GM19324 (cell line): ENCODE measurements around the gene SYNE2.
"Not testable (repeated sequence)": the region's sequence is repeated elsewhere in the genome, so short reads cannot be mapped to it uniquely, and the experiment has no call there.

Source experiments
- ATAC-seq: cut with Tn5 transposase; IDR thresholded peaks from one replicate; pipeline ENCODE4 v1.9.1; 2021; ENCODE audit warnings: mild to moderate bottlenecking, moderate library complexity; ENCODE audit not compliant: unreplicated experiment, low FRiP score

SYNE2 gene

DNA sequence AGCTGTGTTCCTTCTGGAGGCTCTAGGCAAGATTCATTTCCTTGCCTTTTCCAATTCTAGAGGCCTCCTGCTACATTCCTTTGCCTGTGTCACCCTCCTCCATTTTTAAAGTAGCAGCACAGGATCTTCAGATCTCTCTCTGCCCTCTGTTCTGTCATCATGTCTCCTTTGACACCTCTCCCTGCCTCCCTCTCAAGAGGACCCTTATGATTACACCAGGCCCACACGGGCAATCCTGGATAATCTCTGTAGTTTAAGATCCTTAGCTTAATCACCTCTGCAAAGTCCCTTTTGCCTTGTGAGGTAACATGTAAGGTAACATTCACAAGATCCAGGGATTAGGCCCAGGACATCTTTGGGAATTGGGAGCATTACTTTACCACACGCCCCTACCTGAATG is 155.2 kb downstream of the SYNE2 start:
- no peak for ATAC-seq

DNA sequence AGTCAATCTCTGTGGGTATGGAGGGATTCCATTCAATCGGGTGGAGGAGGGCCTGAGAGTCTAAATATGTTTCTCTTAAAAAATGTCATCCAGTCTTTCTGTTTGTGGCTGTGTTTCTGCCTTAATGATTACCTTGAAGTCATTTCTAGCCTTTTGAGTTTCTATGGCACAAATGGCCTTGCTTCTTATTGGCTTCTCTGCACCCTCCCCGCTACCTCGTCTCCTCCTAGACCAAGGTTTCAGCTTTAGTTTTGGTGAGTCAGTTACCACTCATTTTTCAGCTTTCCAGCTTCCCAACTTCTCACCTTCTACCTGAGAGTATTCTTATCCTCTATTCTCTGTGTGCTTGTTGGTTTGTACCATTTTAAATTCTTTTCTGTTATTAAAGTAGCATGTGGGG is 159.2 kb downstream of the SYNE2 start:
- no peak for ATAC-seq

DNA sequence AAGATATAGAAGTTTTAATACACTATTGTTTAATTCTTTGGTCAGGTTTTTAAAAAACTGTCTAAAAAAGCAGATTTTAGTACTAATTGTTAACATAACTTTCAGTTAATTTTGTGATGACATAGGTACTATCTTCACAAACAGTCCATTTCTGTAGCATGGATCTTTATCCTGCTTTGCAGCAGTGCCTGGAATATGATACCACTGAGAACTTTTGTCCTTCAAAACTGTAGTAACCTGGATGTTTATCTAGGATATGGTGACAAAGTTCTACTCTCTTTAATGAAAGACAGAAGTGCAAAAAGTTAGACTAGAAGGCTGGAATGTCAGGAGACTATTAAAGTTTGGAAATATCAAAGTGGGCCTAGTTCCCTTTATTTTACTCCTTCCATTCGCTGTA is 159.9 kb downstream of the SYNE2 start:
- ATAC-seq = no peak

DNA sequence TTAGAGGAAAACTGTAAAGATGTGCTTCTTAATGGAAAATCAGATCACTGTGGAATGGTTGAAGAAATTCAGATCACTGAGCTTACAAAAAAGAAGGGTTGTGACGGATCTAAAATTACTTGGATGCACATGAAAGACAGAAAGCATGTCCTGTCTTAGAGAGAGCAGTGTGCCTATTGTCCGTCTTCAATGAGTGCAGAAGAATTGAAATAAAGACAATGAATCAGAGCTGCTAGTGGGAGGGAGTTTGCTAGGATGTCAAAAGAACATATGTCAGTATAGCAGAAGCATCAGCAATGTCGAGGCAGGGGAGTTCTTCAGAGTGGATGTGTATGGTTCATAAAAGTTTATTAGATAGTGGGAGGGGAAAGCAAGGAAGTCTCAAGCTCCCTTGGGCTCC is 172.7 kb downstream of the SYNE2 start:
- no peak for ATAC-seq

DNA sequence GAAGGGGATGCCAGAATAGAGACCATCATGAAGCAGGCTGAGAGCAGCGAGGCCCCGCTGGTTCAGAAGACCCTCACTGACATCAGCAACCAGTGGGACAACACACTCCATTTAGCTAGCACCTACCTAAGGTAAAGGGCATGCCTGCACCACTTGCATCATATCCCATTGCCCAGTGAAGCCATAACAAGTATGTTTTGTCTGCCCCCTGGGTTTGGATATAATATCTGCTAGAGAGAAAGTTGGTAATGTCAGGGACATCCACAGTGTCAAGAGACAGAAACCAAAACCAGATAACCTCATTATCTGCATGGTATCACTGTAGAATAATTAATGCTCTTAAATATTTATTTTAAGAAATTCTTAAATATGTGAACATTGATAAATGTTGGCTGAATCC is 173.8 kb downstream of the SYNE2 start:
- no peak for ATAC-seq

DNA sequence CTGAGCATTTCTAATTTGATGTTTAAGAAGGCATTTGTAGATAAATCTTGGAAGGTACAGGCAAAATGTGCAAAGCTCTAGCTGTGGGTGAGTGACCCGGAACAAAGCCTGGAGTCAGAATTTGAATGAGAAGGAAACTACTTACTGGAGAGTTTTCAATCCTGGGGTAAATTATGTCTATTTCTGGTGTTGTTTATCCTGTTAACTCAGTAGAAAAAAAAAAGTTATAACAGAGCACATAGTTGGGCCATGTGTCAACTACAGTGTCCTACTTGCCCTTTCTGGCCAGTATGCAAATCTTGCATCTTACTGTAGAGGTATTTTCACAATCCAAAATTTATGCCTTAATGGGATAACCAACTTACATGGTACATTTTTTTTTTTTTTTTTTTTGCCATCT is 182.3 kb downstream of the SYNE2 start:
- no peak for ATAC-seq

DNA sequence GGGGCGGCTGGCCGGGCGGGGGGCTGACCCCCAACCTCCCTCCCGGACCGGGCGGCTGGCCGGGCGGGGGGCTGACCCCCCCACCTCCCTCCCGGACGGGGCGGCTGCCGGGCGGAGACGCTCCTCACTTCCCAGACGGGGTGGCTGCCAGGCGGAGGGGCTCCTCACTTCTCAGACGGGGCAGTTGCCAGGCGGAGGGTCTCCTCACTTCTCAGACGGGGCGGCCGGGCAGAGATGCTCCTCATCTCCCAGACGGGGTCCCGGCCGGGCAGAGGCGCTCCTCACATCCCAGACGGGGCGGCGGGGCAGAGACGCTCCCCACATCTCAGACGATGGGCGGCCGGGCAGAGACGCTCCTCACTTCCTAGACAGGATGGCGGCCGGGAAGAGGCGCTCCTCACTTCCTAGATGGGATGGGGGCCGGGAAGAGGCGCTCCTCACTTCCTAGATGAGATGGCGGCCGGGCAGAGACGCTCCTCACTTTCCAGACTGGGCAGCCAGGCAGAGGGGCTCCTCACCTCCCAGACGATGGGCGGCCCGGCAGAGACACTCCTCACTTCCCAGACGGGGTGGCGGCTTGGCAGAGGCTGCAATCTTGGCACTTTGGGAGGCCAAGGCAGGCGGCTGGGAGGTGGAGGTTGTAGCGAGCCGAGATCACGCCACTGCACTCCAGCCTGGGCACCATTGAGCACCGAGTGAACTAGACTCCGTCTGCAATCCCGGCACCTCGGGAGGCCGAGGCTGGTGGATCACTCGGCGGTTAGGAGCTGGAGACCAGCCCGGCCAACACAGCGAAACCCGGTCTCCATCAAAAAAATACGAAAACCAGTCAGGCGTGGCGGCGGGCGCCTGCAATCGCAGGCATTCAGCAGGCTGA is 185.3 kb downstream of the SYNE2 start:
- ATAC-seq = not testable (repeated sequence)

DNA sequence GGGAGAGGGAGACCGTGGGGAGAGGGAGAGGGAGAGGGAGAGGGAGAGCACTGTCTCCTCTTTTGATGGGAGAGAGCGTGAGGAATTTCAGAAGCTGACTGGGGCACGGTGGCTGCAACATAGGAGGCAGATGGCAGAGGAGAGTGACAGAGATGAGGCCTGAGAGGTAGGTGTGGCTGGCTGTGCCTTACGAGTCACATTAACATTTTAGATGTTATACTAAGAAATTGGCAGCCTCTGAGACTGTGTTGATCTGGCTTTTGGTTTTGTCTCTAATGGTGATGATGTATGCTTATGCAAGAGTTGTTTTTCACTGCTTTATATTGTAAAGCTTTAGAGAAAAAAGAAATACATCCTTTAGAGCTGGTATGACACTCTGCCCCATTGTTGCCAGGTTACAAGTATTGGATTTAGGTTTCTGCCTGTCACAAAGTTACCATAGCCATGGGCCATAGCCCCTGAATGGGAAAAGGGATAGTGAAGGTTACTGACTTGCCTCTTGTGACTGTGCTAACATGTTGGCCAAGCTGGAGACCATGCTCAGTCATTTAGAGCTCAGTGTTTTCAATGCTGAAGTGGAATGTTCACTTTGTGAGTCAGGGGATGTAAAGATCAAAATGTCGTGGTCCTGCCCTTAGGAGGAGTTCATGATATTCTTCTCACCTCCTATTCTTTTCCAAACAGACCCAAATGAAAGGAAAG is 186.2 kb downstream of the SYNE2 start:
- ATAC-seq = no peak

DNA sequence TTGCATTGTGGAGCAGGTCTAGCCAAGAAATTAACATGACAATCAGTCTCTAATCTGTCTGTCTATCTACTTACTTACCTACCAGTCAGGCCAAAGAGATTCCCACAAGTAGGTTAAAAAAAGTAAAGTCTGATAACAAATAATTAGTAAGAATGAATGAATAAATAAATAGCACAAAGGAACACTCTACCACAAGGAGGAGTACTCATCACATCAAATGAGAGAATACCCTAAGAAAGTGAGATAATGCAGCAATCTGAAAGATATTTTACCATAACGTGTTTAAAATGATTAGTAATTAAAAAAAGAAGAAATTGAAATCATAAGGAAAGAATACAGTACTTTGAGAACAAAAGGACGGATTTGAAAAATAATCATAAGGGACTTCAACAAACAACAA is 187.2 kb downstream of the SYNE2 start:
- no peak for ATAC-seq

DNA sequence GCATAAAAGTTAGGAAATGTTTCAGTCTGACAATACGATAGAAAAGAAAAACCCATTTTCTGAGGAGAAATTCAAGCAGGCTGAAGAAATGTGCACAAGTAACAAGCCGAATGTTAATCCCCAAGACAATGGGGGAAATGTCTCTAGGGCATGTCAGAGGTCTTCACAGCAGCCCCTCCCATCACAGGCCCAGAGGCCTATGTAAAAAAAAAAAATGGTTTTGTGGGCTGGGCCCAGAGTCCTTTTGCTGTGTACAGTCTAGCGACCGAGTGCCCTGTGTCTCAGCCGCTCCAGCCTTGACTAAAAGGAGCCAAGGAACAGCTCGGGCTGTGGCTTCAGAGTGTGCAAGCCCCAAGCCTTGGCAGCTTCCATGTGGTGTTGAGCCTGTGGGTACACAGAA is 190.5 kb downstream of the SYNE2 start:
- not testable (repeated sequence) for ATAC-seq

DNA sequence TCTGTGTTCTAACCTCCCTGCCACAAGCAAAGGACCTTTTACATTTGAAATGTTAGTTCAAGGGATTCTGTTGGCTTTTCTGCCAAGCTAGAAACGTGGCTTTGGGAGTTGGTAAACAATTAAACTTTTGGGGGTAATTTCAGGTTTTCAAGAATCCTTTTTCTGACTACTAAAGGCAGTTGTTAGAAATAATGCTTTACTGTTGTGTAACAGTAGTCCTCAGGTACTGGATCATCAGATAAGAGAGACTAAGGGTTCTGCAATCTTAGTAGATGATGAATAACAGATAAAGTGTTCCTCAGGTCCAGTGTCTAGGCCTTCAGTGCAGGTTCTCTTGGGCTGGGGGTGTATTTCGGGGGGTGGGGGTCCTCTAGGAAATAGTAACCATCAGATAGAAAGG is 192.3 kb downstream of the SYNE2 start:
- ATAC-seq = no peak

DNA sequence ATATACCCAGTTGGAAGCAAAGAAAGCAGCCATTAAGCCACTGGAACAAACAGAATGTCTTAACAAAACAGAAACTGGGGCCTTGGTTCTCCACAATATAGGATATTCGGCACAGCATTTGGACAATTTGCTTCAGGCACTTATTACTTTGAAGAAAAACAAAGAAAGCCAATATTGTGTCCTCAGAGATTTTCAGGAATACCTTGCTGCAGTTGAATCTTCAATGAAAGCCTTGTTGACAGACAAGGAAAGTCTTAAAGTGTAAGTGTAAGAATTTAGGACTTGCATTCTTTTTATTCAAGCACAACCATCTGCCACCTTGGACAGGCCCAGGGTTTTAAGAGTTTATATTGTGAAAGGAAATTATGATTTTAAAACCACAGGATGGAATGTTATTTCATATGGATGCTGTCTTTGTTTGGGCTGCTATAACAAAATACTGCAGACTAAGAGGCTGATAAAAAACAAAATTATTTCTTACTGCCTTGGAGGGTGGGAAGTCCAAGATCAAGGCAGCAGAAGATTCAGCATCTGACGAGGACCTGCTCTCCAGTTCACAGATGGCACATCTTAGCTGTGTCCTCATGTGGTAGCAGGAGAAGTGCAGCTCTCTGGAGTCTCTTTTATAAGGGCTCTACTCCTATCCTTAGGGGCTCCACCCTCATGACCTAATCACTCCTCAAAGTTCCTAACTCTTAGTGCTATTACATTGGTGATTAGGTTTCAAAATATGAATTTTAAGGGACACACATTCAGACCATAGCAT is 197.0 kb downstream of the SYNE2 start:
- no peak for ATAC-seq

DNA sequence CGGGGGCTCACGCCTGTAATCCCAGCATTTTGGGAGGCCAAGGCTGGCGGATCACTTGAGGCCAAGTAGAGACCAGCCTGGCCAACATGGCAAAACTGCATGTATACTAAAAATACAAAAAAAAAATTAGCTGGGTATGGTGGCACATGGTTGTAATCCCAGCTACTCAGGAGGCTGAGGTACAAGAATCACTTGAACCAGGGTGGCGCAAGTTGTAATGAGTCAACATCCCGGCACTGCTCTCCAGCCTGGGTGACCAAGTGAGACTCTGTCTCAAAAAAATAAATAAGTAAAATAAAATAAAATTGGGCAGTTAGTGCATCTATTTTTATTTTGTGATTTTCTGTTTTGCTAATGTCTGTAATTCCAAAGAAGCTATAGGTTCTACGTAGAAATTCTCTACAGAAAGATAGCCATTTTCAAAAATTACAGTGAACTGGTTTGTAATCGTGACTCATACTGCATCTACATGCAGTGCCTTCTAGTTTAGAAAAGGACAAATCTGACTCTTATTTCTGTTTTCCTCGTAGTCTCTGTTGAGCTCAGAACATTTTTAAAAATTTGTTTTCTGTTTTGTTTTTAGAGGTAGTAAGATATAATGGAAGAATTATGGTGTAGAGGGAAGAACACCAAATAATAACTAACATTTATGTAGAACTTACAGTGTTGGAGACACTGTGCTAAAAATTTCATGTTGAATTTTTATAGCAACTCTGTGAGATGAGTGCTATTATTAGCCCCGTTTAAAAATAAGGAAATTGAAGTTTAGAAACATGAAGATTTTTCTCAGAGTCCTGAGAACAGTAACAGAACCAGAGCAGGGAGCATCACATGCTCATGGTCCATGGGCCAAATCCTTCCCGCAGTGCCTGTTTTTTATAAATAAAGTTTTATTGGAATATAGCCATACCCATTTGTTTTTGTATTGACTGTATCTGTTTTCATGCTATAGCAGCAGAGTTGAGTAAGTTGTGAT is 201.2 kb downstream of the SYNE2 start:
- no peak for ATAC-seq

DNA sequence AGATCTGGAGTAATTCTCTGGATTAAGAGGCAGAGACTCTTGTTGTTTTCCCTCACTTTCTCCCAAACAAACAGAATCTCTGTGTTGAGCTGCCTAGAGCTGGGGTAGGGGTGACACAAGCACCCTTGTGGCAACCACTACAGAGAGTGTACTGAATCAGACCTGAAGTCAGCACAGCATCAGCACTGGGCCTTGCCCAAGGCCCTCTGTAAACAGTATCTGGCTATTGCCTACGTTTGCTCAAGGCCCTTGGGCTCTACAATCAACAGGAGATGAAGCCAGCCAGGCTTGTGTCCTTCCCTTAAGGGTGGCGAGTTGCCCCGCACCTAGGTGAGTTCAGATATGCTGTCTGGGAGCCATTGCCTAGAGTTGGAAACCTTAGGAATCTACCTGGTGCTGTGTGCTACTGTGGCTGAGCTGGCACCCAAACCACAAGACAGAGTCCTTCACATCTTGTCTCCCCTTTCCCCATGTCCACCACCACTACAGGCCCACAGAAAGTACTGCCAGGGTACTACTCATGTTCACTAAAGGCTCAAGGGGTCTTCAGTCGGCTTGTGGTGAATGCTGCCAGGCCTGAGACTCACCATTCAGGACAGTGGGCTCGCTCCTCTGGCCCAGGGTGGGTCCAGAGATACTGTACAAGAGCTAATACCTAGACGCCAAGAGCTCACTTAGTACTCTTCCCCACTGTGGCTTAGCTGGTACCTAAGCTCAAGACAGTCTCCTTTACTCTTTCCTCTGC is 206.8 kb downstream of the SYNE2 start:
- ATAC-seq = no peak

DNA sequence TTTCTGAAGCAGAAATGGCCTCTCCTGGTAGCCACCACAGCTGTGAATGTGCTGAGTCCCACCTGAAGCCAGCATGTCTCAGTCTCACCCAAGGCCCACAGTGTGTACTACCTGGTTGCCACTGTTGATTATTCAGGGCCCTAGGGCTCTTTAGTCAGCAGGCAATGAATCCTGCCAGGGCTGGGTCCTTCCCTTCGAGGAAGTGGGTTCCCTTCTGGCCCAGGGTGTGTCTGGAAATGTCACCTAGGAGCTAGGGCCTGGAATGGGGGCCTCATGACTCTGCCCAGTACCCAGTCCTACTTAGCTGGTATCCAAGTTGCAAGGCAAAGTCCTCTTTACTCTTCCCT is 207.4 kb downstream of the SYNE2 start:
- ATAC-seq = no peak

DNA sequence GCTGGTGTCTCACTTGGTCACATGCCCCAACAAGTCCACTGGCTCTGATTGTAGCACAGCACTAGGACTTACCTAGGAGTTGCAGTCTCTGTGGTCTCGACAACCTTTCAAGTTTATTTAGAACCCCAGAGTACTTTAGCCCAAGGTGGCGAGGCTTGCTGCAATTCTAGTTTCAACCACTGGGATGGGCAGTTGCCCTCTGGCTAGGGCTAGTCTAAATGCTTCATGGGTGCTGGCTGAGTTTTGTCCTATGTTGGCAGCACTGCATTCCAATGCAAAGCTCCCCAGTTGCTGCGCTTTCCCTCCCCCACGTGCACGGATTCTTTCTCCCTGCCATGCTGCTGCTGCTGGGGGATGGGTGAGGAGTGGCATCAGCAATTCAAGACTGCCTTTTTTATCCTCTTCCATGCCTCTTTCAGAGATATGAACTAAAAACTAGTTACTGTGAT is 207.9 kb downstream of the SYNE2 start:
- no peak for ATAC-seq

DNA sequence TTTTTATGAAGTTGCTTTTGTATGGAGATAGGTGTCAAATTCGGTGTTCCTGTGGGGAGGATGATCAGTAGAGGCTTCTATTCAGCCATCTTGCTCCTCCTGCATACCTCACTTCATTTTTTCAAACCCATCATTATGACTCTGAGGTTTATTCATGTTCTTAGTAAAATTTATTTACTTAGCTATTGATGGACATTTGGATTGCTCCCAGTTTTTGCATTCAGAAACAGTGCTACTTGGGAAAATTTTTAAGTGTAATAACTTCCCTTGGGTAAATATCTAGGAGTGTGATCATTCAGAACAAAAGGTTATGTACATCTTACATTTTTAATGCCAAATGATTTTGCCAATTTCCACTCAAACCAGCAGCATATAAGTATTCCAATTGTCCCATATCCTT is 208.3 kb downstream of the SYNE2 start:
- no peak for ATAC-seq

DNA sequence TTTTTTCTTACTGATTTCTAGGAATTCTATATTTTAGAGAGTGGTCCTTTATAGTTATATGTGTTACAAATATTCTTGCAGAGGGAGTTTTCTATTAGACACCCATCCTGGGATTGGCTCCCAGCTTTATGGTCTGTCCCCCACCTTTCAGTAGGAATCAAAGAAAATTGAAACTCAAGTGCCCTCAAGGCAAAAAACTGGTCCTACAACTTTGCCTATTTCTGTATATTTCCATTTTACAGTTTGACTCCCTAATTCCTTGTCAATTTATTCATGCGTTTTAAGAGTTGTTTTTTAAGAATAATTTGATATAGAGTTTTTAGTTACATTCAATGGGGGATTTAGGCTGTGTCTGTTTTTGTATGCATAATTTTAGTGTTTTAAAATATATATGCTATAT is 208.9 kb downstream of the SYNE2 start:
- ATAC-seq = no peak

DNA sequence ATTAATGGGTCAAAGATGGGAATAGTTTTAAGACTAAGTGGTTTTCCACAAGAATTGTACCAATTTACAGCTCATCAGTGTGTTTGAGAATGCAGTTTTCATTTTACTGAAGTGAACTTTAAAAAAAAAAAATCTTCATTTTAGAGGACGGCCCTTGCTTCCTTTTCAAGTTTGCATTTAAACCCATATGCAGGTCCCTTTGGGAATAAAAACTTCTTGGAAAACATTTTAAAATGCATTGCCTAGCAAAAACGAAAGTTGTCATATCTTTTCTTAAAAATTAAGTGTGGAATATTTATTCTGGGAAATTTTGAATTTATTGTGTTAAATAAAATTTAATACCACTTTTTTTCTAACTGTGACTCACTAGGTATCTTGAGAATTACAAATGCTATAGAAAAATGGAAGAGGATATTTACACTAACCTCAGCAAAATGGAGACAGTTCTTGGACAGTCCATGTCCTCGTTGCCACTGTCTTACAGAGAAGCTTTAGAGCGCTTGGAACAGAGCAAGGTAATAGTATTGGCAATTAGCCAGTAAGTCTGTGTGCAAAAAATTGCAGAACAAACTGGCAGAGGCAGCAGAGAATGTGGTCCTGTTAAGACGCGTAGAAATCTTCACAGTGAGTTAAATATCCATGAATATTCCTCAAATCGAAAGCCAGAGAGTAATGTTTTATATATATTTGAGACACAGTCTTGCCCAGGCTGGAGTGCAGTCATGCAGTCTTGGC is 209.7 kb downstream of the SYNE2 start:
- no peak for ATAC-seq
